GM15510 (cell line): Measurements from ENCODE around the gene SORCS1.

Experiments
- POLR2A ChIP-seq: IDR thresholded peaks from 3 replicates; pipeline ENCODE4 v1.6.1; 2011; ENCODE audit warnings: borderline replicate concordance; ENCODE audit not compliant: insufficient read length; ENCODE audit errors: extremely low read depth

The SORCS1 gene

DNA sequence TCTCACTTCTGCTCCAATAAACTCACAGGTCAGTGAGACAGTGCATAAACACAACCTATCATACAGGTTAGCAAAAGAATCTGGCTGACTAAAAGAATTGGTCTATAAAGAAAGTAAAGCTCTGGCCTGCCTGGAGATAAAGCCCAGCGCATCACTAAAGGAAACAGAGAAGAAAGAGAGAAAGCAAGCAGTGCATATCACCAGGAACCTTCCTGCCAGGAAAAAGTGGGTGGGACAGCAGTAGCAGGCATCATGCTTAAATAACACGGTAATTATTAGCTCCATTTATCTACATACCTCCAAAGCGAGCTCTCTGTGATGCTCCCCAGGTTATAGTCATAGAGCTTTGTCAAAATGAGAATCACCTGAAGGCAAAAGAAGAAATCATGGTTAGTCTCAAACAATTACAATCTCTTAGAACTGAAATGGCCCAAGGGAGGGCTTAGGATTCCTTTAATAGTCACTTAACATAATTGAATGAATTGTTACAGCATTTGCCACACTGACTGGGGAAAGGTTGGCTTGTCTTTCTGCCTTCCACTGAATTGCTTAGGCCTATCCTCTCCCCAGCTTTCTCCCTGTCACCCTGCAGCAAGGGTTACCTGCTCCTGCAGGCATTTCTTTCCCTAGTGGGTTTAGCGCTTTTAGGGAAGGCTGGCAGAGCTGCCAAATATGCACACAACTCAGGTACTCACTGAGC is 208.1 kb downstream of the SORCS1 start:
- no peak for TF ChIP-seq POLR2A

DNA sequence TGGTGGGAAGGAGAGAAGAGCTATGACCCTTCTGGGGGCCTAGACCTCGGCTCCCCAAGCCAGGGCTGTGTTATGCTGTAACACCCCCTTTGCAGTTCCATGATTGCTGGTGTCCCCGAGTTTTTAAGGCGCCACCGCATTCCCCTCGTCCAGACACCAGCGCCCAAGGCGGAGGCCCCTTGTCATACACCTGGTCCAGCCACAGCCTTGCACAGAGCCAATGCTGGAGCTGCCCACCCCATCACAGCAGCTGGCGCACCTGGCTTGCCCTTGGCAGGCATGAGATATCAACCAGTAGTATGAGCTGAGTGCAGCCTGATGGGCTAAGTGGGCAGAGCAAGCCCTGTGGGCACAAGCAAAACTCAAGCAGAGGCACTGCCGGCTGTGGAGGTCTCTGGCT is 209.4 kb downstream of the SORCS1 start:
- TF ChIP-seq POLR2A: no peak

DNA sequence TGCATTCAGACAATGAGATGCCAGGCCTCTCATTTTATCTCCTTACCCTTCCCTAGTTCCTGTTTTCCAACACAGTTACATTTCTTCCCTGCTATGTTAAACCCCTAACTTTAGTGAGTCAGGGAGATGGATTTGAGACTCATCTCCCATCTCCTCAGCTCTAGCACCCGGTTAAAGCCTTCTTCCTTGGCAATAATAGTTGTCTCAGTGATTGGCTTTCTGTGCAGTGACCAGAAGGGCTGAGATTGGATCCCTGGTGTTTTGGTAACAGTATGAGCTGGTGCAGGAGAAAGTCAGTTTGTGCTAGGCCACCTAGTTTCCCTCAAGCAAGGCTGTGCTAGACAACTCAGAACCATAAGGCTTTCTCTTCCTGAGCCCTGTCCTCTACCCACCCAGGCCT is 212.5 kb downstream of the SORCS1 start:
- TF ChIP-seq POLR2A: no peak

DNA sequence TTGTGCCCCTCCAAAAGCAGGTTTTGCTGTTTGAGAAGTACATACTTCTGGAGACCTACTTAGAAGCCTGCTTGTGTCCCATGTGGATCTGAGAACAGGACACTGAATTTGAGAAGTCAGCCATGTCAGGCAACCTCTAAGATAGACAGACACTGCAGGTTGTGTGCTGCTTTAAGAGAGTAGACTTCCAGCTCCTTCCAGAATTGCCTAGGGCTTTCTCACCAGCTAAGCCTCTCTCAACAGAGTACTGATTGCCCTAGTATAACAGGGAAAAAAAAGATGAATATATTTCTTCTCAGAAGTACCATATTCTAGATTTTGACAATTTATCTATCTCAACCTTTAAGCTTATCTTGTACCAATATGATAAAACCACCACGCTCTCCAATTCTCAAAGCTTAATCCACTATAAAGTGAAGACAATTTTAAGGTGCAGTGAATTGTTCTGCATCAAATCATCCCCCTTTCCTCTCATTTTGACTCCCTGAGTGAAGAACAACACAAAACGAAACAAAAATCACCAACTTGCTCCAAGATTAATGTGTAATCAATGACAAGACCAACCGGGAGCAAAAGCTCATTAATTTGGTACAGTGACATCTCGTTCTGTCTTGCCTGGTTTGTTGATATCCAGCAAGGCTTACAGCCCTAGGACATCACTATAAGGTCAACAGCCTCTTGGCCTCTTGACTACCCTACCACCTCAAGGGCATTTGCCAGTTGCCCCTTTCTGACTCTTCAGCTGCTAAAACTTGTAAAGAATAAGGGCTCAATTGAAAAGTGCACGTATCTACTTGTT is 214.6 kb downstream of the SORCS1 start:
- TF ChIP-seq POLR2A: no peak

DNA sequence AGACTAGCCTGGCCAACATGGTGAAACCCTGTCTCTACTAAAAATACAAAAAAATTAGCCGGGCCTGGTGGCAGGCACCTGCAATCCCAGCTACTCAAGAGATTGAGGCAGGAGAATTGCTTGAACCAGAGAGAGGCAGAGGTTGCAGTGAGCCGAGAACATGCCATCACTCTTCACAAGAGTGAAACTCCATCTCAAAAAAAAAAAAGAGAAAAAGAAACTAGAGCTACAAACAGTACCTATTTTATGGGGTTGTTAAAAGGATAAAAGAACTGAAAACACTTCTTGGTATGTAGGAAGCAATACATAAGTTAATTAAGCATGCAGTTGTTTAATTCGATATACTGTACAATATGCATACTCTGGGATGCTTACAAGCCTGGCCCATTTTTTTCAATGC is 216.9 kb downstream of the SORCS1 start:
- TF ChIP-seq POLR2A: no peak

DNA sequence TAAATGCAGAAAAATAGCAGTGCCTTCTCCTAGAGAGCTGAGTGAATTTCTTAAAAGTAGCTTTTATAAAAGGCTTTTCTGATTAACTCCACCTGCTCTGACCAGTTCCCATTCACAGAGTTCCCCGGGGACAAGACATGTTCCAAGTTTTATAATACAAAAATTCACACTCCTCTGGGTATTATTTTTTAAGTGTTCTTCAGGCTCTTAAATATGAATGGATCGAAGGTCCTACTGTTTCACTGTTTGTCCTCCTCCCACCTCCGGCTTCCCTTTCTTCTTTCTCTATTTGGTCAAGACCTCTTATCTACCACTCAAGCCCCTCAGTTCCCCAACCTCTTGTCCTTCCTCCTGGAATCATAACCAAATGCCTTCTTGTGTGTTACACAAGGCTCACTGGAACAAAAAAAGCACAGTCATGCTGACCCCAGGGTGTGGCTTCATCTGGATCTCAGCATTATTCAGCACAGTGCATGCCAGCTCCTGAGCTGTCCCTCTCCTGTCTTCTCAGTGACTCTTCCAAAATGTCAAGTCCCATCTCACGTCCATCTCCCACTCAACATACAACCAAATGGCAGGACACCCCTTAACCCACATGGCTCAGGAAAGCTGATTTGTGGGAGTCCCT is 222.4 kb downstream of the SORCS1 start:
- TF ChIP-seq POLR2A: no peak

DNA sequence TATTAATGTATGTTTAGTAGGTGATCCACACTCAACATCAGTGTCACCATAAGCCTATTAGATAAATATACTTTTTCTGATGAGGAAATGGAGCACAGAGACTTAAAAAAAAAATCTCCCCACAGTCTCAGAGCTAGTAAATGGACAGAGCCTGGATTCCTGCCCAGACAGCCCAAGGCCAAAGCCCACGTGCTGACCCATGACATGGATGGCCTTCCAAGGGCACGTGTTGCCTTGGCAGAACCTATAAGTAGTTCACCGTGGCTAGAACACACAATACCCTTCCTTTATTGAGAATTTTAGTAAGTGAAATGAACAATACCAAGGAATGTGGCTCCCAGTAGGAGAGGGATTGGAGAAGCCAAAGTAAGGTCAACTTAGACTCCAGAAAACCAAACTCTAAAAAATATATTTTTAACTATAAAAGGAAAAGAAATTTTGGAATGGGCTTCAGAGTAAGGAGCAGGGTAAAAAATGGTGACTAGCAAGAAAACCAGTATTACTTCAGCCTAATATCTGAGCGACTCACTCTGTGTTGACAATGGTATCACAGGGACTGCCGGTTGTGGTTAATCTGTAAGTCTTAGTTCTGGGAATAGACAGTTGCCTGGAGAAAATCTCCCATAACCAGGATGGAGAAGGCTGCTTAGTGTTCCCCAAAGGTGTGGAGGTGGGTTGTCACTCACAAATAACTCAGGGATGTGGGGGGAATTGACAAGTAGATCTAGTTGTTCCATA is 223.0 kb downstream of the SORCS1 start:
- TF ChIP-seq POLR2A: no peak

DNA sequence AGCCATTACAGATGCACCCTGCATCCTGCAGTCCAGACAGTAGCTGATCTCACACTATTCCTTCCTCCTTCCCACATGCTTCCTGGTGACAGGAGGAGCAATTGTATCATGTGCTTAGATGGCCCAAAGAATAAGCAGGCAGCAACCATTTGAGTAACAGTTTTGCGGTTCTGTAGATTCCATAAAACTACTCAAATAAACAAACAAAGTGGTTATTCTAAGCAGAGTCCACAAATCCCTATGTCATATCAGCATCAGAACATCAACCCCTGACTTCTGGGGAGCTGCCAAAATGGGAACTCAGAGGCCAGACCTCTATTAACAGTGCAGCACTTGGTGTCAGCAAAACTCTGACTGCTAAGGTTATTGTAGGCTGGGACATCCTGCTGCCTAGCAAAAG is 226.0 kb downstream of the SORCS1 start:
- no peak for TF ChIP-seq POLR2A

DNA sequence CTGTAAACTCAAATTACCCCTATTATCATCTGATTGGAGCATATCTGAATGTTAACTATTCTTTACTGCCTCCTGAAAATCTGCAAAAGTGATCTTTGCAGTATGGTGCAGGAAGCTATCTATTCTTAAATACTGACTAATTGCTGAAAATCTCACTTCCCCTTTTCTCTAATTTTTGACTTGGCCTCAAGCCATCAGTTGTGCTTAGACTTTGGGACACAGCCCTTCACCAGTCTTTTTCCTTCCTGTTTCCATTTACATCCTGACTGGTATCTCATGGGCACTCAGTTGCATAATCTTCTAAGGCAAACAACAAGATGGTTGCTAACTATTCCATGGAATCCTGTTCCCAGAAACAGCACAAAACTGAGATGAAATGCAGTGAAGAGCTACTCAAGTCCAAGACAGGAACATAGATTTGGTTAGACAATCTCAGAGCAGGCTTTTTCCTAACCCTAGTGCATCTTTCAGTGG is 228.5 kb downstream of the SORCS1 start:
- no peak for TF ChIP-seq POLR2A

DNA sequence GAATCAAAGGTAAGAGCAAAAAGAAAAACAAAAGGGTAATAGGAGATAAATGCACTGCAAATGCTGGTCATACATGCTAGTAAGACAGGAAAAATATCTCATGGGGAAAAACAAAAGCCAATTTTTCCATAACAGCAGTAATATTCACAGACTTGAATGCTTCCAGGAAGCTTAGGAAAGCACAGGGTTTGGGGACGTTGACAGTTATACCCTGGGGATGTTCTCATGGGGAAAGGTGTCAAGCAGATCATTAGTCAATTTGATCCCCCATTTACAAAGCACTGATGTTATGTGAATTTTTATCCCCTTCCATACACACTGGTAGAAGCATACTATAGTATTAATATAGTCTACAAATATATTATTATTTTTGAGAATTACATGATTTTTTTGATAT is 232.7 kb downstream of the SORCS1 start:
- TF ChIP-seq POLR2A: no peak

DNA sequence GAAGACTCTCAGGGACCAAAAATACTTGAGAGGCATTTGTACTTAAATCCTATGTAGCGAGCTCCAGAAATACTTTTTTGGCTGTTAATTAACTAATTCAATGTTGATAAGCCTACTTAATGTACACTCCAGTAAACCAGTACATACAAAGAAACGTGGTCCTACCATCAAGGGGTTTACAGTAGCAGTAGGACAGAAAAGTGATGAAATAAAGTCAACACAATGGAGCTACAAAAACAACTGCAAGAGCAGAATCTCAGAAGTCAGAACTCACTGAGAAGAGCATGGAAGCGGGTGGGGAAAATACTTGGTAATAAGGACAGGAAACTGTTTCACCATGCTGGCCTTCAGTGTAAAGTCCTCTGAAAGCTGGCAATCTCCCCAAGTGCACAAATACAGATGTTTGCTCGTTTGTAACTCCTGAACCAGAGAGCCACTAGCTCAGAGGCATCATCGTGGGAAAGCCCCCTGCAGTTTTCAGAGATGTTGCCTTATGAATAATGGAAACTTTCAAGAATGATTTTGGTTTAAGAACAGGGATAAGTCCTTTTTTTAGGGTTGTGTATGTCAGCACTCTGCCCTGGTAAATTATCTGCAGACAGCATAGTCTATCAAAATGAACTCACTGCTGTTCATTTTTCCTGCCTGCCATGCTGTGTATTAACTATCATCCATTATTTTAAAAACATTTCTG is 233.2 kb downstream of the SORCS1 start:
- TF ChIP-seq POLR2A: no peak

DNA sequence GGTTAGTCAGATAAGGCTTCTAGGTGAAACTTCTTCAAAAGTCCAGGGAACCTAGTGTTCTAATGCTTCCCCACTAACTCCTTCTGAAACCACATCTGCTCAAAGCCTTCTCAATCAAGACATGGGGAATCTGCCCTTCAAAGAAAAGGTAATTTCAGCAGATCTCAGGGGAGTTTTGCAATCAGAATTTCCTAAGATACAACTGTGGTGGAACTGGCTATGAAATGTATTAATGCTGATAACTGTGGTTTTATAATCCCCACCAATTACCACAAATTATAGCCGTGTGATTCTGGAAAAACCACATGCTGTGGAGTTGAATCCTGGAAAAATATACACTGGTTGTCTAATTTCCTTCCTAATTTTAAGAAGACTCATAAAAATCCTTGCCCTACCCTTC is 233.8 kb downstream of the SORCS1 start:
- TF ChIP-seq POLR2A: no peak

DNA sequence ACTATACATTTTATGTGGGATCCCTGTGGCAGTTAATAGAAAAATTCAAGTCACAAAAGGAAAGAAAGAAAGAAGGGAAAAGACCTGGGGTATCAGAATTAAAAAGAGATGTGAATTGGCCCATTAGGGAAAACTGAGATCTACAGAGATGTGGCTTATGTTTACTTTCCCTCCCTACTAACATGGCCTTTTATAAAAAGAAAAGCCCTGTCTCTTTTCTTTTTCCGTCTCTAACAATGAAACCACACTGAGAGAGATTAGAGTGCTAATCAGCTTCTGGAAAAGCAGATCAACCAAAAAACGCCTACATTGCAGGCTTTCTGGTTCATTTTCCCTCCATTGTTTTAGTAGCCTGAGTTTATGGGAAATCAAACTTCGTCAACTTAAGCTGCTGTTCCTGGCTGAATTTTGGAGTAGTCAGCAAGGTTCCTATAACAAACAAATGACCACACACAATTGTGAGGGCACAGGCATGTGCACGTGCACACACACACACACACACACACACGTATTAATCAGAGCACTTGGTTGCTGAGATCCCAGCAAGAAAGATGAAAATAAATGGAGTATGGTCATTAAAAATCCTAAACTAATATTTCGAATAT is 235.1 kb downstream of the SORCS1 start:
- no peak for TF ChIP-seq POLR2A

DNA sequence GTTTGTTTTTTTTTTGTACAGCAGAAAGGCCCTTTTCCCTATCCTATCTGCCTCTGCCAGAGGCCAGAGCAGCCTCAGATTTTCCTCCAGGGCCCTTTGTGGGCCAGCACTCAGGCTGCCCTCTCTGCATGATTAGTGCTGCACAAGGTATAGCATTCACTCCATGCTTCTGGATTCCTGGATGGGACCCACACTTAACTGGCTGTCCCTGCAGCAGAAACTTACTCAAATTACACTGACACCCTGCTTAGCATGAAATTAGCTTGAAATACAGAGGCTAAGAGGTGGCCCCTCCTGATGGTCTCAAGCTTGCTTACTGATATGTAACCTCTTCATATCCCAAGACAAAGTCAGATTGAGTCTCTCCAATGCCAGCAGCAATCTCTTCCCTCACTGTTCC is 239.3 kb downstream of the SORCS1 start:
- TF ChIP-seq POLR2A: no peak
